ENCODE data around the gene CHSY1. TPM values are rescaled to one million over a fixed set of nuclear protein-coding genes. Genes with fewer than 3 reads are reported as not detected.

CHSY1 gene
- total and polyA plus RNA-seq, 2 of the 13 experiments (the other 11 are each of a cell fraction or from before 2014, with no cell fraction given), result 13.3 to 13.7 TPM

GRCh38 chr15:101277038-101277822 is 25.4 kb upstream of the CHSY1 start, which contains the start of gene SELENOS (continued):
- TF ChIP-seq MTF1 (CRISPR knock-in tag; IDR thresholded peaks at IDR 0.05) (no peak), HNF1B (CRISPR knock-in tag; IDR thresholded peaks at IDR 0.05) (no peak), RARA (CRISPR knock-in tag; IDR thresholded peaks at IDR 0.05) (0 out of 2 replicates have a peak, but pooled peaks have one; percentile 2), ZNF75D (CRISPR knock-in tag; IDR thresholded peaks at IDR 0.05; ENCODE audit: borderline replicate concordance) (no peak), ZNF549 (CRISPR knock-in tag; IDR thresholded peaks at IDR 0.05) (no peak), ATF7 (IDR thresholded peaks at IDR 0.05) (no peak), ATF7 (CRISPR knock-in tag; IDR thresholded peaks at IDR 0.05) (0 out of 2 replicates have a peak, but pooled peaks have one; percentile 26), RXRB (CRISPR knock-in tag; IDR thresholded peaks at IDR 0.05; ENCODE audit: borderline replicate concordance) (no peak), ZIK1 (CRISPR knock-in tag; IDR thresholded peaks at IDR 0.05; ENCODE audit: borderline replicate concordance, low read depth) (no peak), ZBTB25 (CRISPR knock-in tag; IDR thresholded peaks at IDR 0.05) (no peak; the same call in 1 of the 2 replicates), DRAP1 (CRISPR knock-in tag; IDR thresholded peaks at IDR 0.05) (peak; percentile 78; the same call in 1 of the 2 replicates), MIER3 (CRISPR knock-in tag; IDR thresholded peaks at IDR 0.05; ENCODE audit: borderline replicate concordance) (no peak), ZNF317 (CRISPR knock-in tag; IDR thresholded peaks at IDR 0.05) (no peak), GTF3A (CRISPR knock-in tag; conservative IDR thresholded peaks at IDR 0.05) (no peak), CENPBD1 (CRISPR knock-in tag; IDR thresholded peaks at IDR 0.05; ENCODE audit: borderline replicate concordance, low read depth) (no peak), ZNF503 (CRISPR knock-in tag; IDR thresholded peaks at IDR 0.05) (no peak), PRPF4 (IDR thresholded peaks at IDR 0.05; ENCODE audit: low read depth, low read length, poor library complexity, severe bottlenecking) (no peak), ZNF337 (CRISPR knock-in tag; IDR thresholded peaks at IDR 0.05; ENCODE audit: borderline replicate concordance, low read depth) (no peak), ZSCAN5A (CRISPR knock-in tag; IDR thresholded peaks at IDR 0.05; ENCODE audit: borderline replicate concordance) (no peak), ZNF550 (CRISPR knock-in tag; IDR thresholded peaks at IDR 0.05; ENCODE audit: borderline replicate concordance) (no peak), DDIT3 (CRISPR knock-in tag; IDR thresholded peaks at IDR 0.05) (no peak), KLF6 (CRISPR knock-in tag; IDR thresholded peaks at IDR 0.05) (peak; percentile 48; the same call in 1 of the 2 replicates), MAFG (CRISPR knock-in tag; IDR thresholded peaks at IDR 0.05) (no peak)

Measured in HepG2 (cell line).